WTC11 (cell line): ENCODE results near the gene ZDHHC14.

ENCODE experiments used
- ATF1 ChIP-seq: sonication (generic); formaldehyde crosslinking; IDR thresholded peaks from 2 replicates; pipeline ENCODE4 v1.8.1; 2023; ENCODE audit warnings: mild to moderate bottlenecking, moderate library complexity, missing genetic modification reagents
- ATF6 ChIP-seq: sonication (generic); formaldehyde crosslinking; IDR thresholded peaks from 2 replicates; pipeline ENCODE4 v1.8.1; 2023; ENCODE audit warnings: mild to moderate bottlenecking, missing genetic modification reagents
- CBFB ChIP-seq: sonication (generic); formaldehyde crosslinking; IDR thresholded peaks from 2 replicates; pipeline ENCODE4 v1.8.1; 2022; ENCODE audit warnings: mild to moderate bottlenecking, low read depth, missing genetic modification reagents
- KAT7 ChIP-seq: sonication (generic); formaldehyde crosslinking; IDR thresholded peaks from 2 replicates; pipeline ENCODE4 v1.8.1; 2023; ENCODE audit warnings: missing genetic modification reagents, mild to moderate bottlenecking, borderline replicate concordance
- MAX ChIP-seq: sonication (generic); formaldehyde crosslinking; IDR thresholded peaks from 2 replicates; pipeline ENCODE4 v1.8.0; 2022; ENCODE audit warnings: mild to moderate bottlenecking, missing genetic modification reagents
- NFYB ChIP-seq: sonication (generic); formaldehyde crosslinking; conservative IDR thresholded peaks from 2 replicates; pipeline ENCODE4 v1.8.0; 2022; ENCODE audit warnings: low read depth, missing genetic modification reagents
- ZNF317 ChIP-seq: sonication (generic); formaldehyde crosslinking; IDR thresholded peaks from 2 replicates; pipeline ENCODE4 v1.8.1; 2023; ENCODE audit warnings: low read depth, mild to moderate bottlenecking, moderate library complexity, missing genetic modification reagents, borderline replicate concordance
- ZNF425 ChIP-seq: fragments of 250-450 bp; sonication (Bioruptor Pico); conservative IDR thresholded peaks from 2 replicates; pipeline ENCODE4 v1.9.0; 2021; ENCODE audit warnings: mild to moderate bottlenecking
- TF ChIP-seq, protein P1 (sequence below): fragments of 200-600 bp; IDR thresholded peaks from 2 replicates; pipeline ENCODE4 v1.8.0; 2022; ENCODE audit warnings: antibody characterized with exemption
- TF ChIP-seq, protein P2 (sequence below): sonication (generic); formaldehyde crosslinking; IDR thresholded peaks from 2 replicates; pipeline ENCODE4 v1.8.1; 2023; ENCODE audit warnings: mild to moderate bottlenecking, missing genetic modification reagents, moderate library complexity

GRCh38 chr6:157380779-157381561 is at the start of gene ZDHHC14:
- TF ChIP-seq, protein P1, sequence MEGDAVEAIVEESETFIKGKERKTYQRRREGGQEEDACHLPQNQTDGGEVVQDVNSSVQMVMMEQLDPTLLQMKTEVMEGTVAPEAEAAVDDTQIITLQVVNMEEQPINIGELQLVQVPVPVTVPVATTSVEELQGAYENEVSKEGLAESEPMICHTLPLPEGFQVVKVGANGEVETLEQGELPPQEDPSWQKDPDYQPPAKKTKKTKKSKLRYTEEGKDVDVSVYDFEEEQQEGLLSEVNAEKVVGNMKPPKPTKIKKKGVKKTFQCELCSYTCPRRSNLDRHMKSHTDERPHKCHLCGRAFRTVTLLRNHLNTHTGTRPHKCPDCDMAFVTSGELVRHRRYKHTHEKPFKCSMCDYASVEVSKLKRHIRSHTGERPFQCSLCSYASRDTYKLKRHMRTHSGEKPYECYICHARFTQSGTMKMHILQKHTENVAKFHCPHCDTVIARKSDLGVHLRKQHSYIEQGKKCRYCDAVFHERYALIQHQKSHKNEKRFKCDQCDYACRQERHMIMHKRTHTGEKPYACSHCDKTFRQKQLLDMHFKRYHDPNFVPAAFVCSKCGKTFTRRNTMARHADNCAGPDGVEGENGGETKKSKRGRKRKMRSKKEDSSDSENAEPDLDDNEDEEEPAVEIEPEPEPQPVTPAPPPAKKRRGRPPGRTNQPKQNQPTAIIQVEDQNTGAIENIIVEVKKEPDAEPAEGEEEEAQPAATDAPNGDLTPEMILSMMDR: no peak
- TF ChIP-seq ZNF425 (CRISPR knock-in tag) (no peak), ATF6 (no peak), ATF1 (no peak), ZNF317 (CRISPR knock-in tag) (no peak), KAT7 (CRISPR knock-in tag) (no peak), MAX (CRISPR knock-in tag) (peak; percentile 6; the same call in 1 of the 2 replicates), NFYB (no peak), CBFB (CRISPR knock-in tag) (no peak)
- TF ChIP-seq, protein P2, sequence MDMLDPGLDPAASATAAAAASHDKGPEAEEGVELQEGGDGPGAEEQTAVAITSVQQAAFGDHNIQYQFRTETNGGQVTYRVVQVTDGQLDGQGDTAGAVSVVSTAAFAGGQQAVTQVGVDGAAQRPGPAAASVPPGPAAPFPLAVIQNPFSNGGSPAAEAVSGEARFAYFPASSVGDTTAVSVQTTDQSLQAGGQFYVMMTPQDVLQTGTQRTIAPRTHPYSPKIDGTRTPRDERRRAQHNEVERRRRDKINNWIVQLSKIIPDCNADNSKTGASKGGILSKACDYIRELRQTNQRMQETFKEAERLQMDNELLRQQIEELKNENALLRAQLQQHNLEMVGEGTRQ: peak; percentile 15; the same call in 1 of the 2 replicates
